Cardiac muscle cell (in vitro differentiated cells and primary cell): ENCODE measurements around the gene PKP3. TPM values are rescaled to one million over a fixed set of nuclear protein-coding genes. Genes with fewer than 3 reads are reported as not detected.
A peak's percentile ranks its signal among the peaks of the same experiment; 100 is the strongest.
"Not testable (repeated sequence)": the region's sequence is repeated elsewhere in the genome, so short reads cannot be mapped to it uniquely, and the experiment has no call there.

Source experiments
- DNase-seq, 2 donors: peaks; one replicate each; pipeline versions ENCODE4 v3.0.0 to v3.0.0-alpha.2; 2010 to 2017; ENCODE audit warnings: low read depth in 1 of 2, low spot score in 1 of 2
- H3K27ac ChIP-seq: fragments of 200-600 bp; sonication (generic); 2 replicates; pipeline ENCODE4 v1.5.1; 2016
- H3K27me3 ChIP-seq: fragments of 200-600 bp; sonication (generic); 2 replicates; pipeline ENCODE4 v1.6.0; 2016; ENCODE audit warnings: control low read depth
- H3K36me3 ChIP-seq: fragments of 200-600 bp; sonication (generic); 2 replicates; pipeline ENCODE4 v1.5.1; 2016; ENCODE audit warnings: control low read depth
- H3K4me1 ChIP-seq: fragments of 200-600 bp; sonication (generic); 2 replicates; pipeline ENCODE4 v1.8.1; 2017; ENCODE audit warnings: low read depth, mild to moderate bottlenecking, mixed run types
- H3K4me3 ChIP-seq: fragments of 200-600 bp; sonication (generic); 2 replicates; pipeline ENCODE4 v1.5.1; 2016; ENCODE audit warnings: mild to moderate bottlenecking
- H3K9me3 ChIP-seq: fragments of 200-600 bp; sonication (generic); 2 replicates; pipeline ENCODE4 v1.5.1; 2017; ENCODE audit warnings: low read depth, mild to moderate bottlenecking, control low read depth
- CTCF ChIP-seq: IDR thresholded peaks from 2 replicates; pipeline ENCODE4 v1.5.1; 2012; ENCODE audit warnings: low read depth, mild to moderate bottlenecking, low read length
- polyA plus RNA-seq: library from polyadenylated mRNA; unstranded; fragments of >200 nt; fragmentation: Nextera tagmentation; extraction: Ambion mirVana; gene quantifications from 2 replicates; pipeline ENCODE4 v1.2.1, GENCODE V29; 2016
- total RNA-seq: library from RNA; depleted of rRNA; stranded (reverse); fragments of >200 nt; gene quantifications from 2 replicates; pipeline ENCODE4 v1.2.3, GENCODE V29; 2016

Gene PKP3
- total and polyA plus RNA-seq, 2 experiments from 2014 or later, result 0.09 to 0.57 TPM

DNA sequence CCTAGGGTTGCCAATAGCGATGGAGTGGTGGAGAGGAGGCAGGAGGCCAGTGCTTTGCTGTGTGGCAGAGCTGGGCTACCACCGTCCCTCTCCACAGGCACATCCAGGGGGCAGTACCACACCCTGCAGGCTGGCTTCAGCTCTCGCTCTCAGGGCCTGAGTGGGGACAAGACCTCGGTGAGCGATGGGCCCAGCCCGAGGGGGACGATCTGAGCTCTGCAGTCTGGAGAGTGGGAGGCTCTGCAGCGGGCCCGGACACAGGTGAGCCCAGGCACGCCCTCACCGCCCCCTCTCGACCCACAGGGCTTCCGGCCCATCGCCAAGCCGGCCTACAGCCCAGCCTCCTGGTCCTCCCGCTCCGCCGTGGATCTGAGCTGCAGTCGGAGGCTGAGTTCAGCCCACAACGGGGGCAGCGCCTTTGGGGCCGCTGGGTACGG, 2.5 kb downstream of the PKP3 start:
- peak in 1 of 2 donors; percentile 42 for DNase-seq
- Histone ChIP-seq H3K36me3 (no peaks in the 10 kb centered on the region), H3K9me3 (no peaks in the 10 kb centered on the region), H3K27ac (no peak overlapping the region), H3K4me1 (no peaks in the 10 kb centered on the region), H3K27me3 (no peaks in the 10 kb centered on the region), H3K4me3 (no peak overlapping the region)
- TF ChIP-seq CTCF, result peak; percentile 40

DNA sequence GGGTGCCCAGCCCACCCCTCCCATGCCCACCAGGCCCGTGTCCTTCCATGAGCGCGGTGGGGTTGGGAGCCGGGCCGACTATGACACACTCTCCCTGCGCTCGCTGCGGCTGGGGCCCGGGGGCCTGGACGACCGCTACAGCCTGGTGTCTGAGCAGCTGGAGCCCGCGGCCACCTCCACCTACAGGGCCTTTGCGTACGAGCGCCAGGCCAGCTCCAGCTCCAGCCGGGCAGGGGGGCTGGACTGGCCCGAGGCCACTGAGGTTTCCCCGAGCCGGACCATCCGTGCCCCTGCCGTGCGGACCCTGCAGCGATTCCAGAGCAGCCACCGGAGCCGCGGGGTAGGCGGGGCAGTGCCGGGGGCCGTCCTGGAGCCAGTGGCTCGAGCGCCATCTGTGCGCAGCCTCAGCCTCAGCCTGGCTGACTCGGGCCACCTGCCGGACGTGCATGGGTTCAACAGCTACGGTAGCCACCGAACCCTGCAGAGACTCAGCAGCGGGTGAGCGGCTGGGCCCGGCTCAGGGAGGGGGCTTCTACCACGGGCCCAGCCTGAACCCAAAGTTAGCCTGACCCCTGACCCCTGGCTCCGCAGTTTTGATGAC, 3.0 kb downstream of the PKP3 start:
- H3K4me1 ChIP-seq, result no peaks in the 10 kb centered on the region
- TF ChIP-seq CTCF, result peak; percentile 62
- H3K9me3 ChIP-seq, result no peaks in the 10 kb centered on the region
- DNase-seq, result peak in 1 of 2 donors; percentile 78
- H3K4me3 ChIP-seq, result no peak overlapping the region
- H3K27me3 ChIP-seq, result no peaks in the 10 kb centered on the region
- H3K36me3 ChIP-seq, result no peaks in the 10 kb centered on the region
- H3K27ac ChIP-seq, result no peak overlapping the region

DNA sequence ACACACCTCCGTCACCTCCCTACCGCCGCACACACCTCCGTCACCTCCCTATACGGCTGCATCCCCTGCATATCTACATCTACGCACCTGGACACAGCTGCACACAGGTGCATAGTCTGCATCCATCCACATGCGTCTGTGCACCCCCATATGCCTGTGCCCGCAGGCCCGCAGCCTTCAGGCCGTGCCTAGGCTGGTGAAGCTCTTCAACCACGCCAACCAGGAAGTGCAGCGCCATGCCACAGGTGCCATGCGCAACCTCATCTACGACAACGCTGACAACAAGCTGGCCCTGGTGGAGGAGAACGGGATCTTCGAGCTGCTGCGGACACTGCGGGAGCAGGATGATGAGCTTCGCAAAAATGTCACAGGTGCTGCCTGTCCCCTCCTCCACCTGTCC, 4.8 kb downstream of the PKP3 start:
- Histone ChIP-seq H3K4me1 (no peaks in the 10 kb centered on the region), H3K4me3 (no peak overlapping the region), H3K36me3 (no peaks in the 10 kb centered on the region), H3K27ac (no peak overlapping the region), H3K27me3 (no peaks in the 10 kb centered on the region), H3K9me3 (no peaks in the 10 kb centered on the region)
- peak in 1 of 2 donors; percentile 54 for DNase-seq
- TF ChIP-seq CTCF, result no peak

- Histone ChIP-seq H3K27ac (no peak overlapping the region), H3K9me3 (no peaks in the 10 kb centered on the region), H3K36me3 (no peaks in the 10 kb centered on the region), H3K4me1 (no peaks in the 10 kb centered on the region), H3K4me3 (no peak overlapping the region), H3K27me3 (no peaks in the 10 kb centered on the region)
- TF ChIP-seq CTCF, result no peak
- DNase-seq, result no peak
These were observed 5.8 kb downstream of the PKP3 start for GRCh38 chr11:399731-400211.

- H3K4me1 ChIP-seq, result no peaks in the 10 kb centered on the region
- no peak overlapping the region for H3K27ac ChIP-seq
- H3K4me3 ChIP-seq, result no peak overlapping the region
- no peaks in the 10 kb centered on the region for H3K27me3 ChIP-seq
- no peak for DNase-seq
- no peaks in the 10 kb centered on the region for H3K36me3 ChIP-seq
- H3K9me3 ChIP-seq, result no peaks in the 10 kb centered on the region
- no peak for TF ChIP-seq CTCF
These were observed 6.3 kb downstream of the PKP3 start for GRCh38 chr11:400241-400689.

DNA sequence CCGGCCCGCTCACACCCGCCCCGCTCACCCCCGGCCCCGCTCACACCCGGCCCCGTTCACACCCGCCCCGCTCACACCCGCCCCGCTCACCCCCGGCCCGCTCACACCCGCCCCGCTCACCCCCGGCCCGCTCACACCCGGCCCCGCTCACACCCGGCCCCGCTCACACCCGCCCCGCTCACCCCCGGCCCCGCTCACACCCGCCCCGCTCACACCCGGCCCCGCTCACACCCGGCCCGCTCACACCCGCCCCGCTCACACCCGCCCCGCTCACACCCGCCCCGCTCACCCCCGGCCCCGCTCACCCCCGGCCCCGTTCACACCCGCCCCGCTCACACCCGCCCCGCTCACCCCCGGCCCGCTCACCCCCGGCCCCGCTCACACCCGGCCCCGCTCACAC, 7.2 kb downstream of the PKP3 start:
- H3K4me3 ChIP-seq, DNase-seq, H3K27ac ChIP-seq, H3K4me1 ChIP-seq, H3K9me3 ChIP-seq, H3K36me3 ChIP-seq, H3K27me3 ChIP-seq: not testable (repeated sequence)
